Right lobe of liver (tissue), 4 donors: Measurements from ENCODE around the gene DENND4C.

Source experiments
- POLR2A ChIP-seq: fragments of 450-650 bp; IDR thresholded peaks from one replicate; pipeline ENCODE4 v1.6.1; 2017; ENCODE audit warnings: antibody characterized with exemption, mild to moderate bottlenecking
- TF ChIP-seq, protein P1 (sequence below), 4 donors: fragments of 200-600 bp in 3 of 4; fragments of 450-650 bp in 1 of 4; IDR thresholded peaks; one replicate each; pipeline versions ENCODE4 v1.5.1 to v1.8.0; 2016 to 2022; ENCODE audit warnings: antibody characterized with exemption in 4 of 4, mild to moderate bottlenecking in 2 of 4
- donor health status: DM: no; HTN: no; CAD: no.
- donor health status: DM: no; HTN: no; CAD: no.
- donor health status: DM: no; HTN: yes; CAD: no.

DNA sequence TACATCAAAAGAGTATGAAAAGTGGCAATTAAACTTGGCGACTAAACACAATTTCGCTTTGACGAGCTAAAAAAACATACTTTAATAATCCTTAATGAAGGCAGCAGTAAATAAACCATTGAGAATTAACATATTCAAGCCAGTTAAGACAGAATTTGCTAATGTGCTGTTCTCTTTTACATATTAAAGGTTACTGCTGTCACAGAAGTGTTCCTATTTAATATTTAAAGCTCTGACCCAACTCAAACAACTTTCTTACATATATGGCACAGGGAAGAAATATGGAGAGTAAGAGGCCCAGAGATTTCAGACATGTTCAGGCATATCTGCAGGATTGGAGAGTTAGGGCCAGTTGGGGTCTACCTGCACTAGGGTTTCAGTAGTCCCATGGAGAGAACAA lies 16.7 kb upstream of the DENND4C start:
- TF ChIP-seq, protein P1, sequence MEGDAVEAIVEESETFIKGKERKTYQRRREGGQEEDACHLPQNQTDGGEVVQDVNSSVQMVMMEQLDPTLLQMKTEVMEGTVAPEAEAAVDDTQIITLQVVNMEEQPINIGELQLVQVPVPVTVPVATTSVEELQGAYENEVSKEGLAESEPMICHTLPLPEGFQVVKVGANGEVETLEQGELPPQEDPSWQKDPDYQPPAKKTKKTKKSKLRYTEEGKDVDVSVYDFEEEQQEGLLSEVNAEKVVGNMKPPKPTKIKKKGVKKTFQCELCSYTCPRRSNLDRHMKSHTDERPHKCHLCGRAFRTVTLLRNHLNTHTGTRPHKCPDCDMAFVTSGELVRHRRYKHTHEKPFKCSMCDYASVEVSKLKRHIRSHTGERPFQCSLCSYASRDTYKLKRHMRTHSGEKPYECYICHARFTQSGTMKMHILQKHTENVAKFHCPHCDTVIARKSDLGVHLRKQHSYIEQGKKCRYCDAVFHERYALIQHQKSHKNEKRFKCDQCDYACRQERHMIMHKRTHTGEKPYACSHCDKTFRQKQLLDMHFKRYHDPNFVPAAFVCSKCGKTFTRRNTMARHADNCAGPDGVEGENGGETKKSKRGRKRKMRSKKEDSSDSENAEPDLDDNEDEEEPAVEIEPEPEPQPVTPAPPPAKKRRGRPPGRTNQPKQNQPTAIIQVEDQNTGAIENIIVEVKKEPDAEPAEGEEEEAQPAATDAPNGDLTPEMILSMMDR (IDR thresholded peaks at IDR 0.05): no peak
- TF ChIP-seq POLR2A: no peak
